Measurements from ENCODE around the gene URI1.
A peak's percentile ranks its signal among the peaks of the same experiment; 100 is the strongest.
"Not testable (repeated sequence)": the region's sequence is repeated elsewhere in the genome, so short reads cannot be mapped to it uniquely, and the experiment has no call there.

Gene URI1

GRCh38 chr19:29943615-29944014, 1.6 kb downstream of the URI1 start:
- no peak for DNase-seq

- DNase-seq = no peak
Measured at GRCh38 chr19:29944390-29945012, 2.5 kb downstream of the URI1 start.

- no peak for DNase-seq
Measured at GRCh38 chr19:29945017-29945416, 3.0 kb downstream of the URI1 start.

- no peak for DNase-seq
Measured at GRCh38 chr19:29945433-29945832, 3.4 kb downstream of the URI1 start.

- no peak for DNase-seq
Measured at GRCh38 chr19:29946645-29947044, 4.6 kb downstream of the URI1 start.

DNA sequence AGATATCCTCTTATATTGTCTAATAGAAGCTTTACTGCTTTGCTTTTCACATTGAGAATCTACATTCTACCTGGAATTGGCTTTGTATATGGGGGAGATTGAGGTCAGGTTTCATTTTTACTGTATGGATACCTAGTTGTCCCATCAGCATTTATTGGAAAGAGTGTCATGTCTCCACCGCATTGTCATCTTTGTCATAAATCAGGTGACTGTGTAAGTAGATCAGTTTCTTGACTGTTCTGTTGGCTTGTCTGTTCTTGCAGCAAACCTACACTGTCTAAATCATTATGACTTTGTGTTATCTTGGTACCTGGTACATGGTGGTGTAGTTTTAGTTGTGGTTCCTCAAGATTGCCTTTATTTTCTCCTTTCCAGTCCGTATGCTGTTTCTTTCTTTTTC, 5.8 kb downstream of the URI1 start:
- DNase-seq = no peak

DNA sequence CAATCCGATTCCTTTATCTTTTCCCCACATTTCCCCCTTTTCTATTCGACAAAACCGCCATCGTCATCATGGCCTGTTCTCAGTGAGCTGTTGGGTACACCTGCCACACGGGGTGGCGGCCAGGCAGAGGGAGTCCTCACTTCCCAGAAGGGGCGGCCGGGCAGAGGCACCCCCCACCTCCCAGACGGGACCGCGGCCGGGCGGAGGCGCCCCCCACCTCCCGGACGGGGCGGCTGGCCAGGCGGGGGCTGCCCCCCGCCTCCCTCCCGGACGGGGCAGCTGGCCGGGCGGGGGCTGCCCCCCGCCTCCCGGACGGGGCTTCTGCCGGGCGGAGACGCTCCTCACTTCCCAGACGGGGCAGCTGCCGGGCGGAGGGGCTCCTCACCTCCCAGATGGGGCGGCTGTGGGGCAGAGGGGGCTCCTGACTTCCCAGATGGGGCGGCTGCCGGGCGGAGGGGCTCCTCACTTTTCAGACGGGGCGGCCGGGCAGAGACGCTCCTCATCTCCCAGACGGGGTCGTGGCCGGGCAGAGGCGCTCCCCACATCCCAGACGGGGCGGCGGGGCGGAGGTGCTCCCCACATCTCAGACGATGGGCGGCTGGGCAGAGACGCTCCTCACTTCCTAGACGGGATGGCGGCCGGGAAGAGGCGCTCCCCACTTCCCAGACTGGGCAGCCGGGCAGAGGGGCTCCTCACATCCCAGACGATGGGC, 6.9 kb downstream of the URI1 start:
- DNase-seq = not testable (repeated sequence)

- no peak for DNase-seq
Measured at GRCh38 chr19:29952177-29952576, 10.1 kb downstream of the URI1 start.

- no peak for DNase-seq
Measured at GRCh38 chr19:29952646-29953045, 10.6 kb downstream of the URI1 start.

- no peak for DNase-seq
Measured at GRCh38 chr19:29953352-29954247, 11.6 kb downstream of the URI1 start.

GRCh38 chr19:29956855-29957254, 14.8 kb downstream of the URI1 start:
- DNase-seq = no peak

DNA sequence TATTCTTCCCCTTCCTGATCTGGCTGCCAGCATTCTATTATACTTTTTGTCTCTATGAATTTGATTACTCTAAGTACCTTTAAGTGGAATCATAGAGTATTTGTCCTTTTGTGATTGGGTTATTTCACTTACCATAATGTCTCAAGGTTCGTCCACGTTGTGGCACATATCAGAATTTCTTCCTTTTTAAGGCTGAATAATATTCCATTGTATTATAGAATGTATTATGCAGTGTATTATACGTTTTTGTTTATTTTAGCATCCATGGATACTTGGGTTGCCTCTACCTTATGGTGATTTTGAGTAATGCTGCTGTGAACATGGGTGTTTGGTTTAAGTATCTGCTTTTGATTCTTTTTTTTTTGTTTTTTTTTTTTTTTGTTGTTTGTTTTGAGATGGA, 19.3 kb downstream of the URI1 start:
- DNase-seq = no peak

- DNase-seq = no peak
Measured at GRCh38 chr19:29962793-29963192, 20.8 kb downstream of the URI1 start.

- DNase-seq = no peak
Measured at GRCh38 chr19:29963576-29963975, 21.5 kb downstream of the URI1 start.

DNA sequence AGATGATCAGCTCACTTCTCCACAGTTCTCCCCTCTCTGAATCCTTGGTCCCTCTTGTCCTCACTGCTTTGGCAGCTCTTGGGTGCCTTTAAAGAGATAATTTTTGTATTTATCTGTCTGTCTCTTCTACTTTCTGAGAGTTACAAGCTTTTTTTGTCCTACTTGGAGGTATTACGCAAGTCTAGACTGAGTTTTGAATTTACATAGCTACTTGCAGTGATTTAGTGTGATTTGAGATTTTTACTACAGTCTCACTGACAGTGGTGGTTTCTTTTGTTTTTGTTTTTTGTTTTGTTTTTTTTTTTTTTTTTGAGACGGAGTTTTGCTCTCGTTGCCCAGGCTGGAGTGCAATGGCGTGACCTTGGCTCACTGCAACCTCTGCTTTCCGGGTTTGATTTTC, 22.1 kb downstream of the URI1 start:
- DNase-seq = no peak

DNA sequence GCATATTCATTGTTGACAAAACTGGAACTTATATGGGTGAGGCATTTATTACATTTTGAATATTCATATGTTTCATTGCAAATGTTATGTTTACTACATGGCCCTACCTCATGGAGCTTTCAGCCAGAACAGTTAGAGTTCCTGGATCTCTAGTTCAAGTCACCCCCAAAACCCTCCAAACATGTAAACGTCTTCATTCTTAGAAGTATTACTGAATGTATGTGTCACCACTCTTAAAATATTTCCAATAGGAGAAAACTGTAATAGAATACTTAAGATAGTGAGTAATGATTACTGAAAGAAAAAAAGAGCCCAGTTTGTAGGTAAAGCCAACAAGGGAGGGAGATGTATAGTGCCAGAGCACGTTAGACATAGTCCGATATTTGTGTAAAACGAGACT, 23.5 kb downstream of the URI1 start:
- DNase-seq = no peak

GRCh38 chr19:29966142-29966541, 24.1 kb downstream of the URI1 start:
- DNase-seq = not testable (repeated sequence)

DNA sequence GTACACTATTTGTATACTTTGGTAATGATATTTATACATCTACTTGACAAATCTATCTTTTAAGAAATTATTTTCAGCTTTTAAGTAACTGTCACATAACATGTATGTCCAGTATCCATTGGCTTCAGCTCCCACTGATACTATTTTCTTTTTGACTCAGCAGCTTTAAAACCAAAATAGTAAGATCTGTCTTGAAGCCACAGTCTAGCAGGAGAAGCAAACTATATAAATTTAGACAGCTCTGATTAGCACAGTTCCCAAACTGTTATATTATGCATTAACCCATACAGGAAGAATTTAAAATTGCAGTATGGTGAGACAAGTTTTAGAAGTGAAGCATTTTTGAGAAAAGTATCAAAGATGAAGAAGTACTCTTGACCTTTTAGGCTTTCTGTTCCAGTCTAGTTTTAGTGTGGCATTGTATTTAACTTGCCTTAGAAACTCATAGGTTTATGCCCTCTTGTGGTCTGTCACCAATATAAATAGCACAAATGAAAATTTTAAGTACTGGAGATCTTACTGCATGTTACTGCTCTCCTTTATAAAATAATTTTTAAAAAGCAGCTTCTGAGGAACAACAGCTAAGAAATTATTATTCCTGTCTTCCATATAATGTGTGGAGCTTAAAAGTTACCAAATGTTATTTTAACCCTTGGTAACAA, 24.7 kb downstream of the URI1 start:
- no peak for DNase-seq

GRCh38 chr19:29967623-29968022, 25.6 kb downstream of the URI1 start:
- DNase-seq = peak; percentile 29

DNA sequence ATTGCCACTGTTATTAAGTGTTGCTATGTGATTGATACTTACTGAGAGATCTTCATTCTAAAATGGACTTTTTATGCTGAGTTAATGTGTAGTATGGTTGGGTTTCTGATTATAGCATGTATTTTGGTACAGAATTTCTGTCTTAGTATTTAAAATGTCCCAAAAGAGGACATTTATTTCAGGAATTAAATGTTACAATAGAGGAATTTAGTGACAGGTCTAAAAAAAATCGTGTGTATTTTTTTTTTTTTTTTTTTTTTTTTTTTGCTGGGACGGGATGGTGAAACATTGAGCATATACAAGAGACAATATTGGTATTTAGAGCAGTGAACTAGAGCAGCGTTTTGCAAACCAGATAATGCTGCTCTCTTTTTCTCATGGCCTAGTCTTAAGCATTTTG, 27.9 kb downstream of the URI1 start:
- DNase-seq = no peak

DNA sequence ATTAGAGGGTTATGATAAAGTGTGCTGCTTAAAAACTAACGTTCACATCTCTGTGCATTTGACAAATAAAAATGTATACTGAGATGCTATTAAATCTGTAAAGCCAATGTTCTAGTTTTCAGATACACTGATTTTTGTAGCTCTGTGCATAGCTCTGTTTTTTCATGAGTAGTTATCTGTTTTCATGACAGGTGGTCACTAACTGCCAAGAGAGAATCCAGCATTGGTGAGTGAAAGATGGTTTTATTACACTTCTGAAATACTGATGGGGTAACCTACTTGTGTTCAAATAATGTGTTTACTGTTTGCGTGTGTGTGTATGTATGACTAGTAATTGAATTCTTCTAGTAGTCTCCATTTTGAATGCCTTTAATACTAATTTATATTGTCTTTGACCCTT, 29.0 kb downstream of the URI1 start:
- DNase-seq = no peak

GRCh38 chr19:29971648-29972047, 29.6 kb downstream of the URI1 start:
- no peak for DNase-seq

- no peak for DNase-seq
Measured at GRCh38 chr19:29974701-29975100, 32.7 kb downstream of the URI1 start.

Measured in KG1 (cell line).